Liver (tissue), 9 donors: ENCODE measurements around the gene TTF1. TPM values are rescaled to one million over a fixed set of nuclear protein-coding genes. Genes with fewer than 3 reads are reported as not detected.

Experiments
- DNase-seq: peaks from one replicate; pipeline ENCODE4 v3.0.0-alpha.2; 2017; ENCODE audit warnings: low spot score
- H3K27ac ChIP-seq, 2 donors: one replicate each; pipeline ENCODE4 v1.7.0; 2013; ENCODE audit warnings: inconsistent platforms in 2 of 2, low read length in 2 of 2, control low read depth in 1 of 2, low read depth in 1 of 2, mild to moderate bottlenecking in 1 of 2
- H3K27me3 ChIP-seq, 4 donors: one replicate each; pipeline versions ENCODE4 v1.6.1 to v1.7.0; 2013; ENCODE audit warnings: low read length in 3 of 4, inconsistent platforms in 1 of 4, mild to moderate bottlenecking in 1 of 4, moderate library complexity in 1 of 4; ENCODE audit not compliant: control insufficient read depth in 4 of 4, insufficient read depth in 4 of 4
- H3K36me3 ChIP-seq, 4 donors: one replicate each; pipeline versions ENCODE4 v1.6.1 to v1.7.0; 2013; ENCODE audit warnings: low read length in 3 of 4, mild to moderate bottlenecking in 3 of 4, low read depth in 1 of 4, moderate library complexity in 1 of 4; ENCODE audit not compliant: control insufficient read depth in 4 of 4, insufficient read depth in 3 of 4
- H3K4me1 ChIP-seq, 4 donors: one replicate each; pipeline versions ENCODE4 v1.6.1 to v1.7.0; 2013; ENCODE audit warnings: low read length in 3 of 4, mild to moderate bottlenecking in 3 of 4, moderate library complexity in 1 of 4; ENCODE audit not compliant: control insufficient read depth in 4 of 4, insufficient read depth in 4 of 4
- H3K4me3 ChIP-seq, 3 donors: one replicate each; pipeline versions ENCODE4 v1.6.1 to v1.7.0; 2013; ENCODE audit warnings: low read length in 3 of 3, control low read depth in 1 of 3, low read depth in 1 of 3, mild to moderate bottlenecking in 1 of 3
- H3K9ac ChIP-seq, 2 donors: one replicate each; pipeline ENCODE4 v1.7.0; 2013; ENCODE audit warnings: low read length in 2 of 2, mild to moderate bottlenecking in 2 of 2, moderate library complexity in 2 of 2, control low read depth in 1 of 2, low read depth in 1 of 2
- H3K9me3 ChIP-seq, 4 donors: one replicate each; pipeline versions ENCODE4 v1.6.1 to v1.7.0; 2013; ENCODE audit warnings: low read length in 3 of 4; ENCODE audit not compliant: control insufficient read depth in 4 of 4
- EGR1 ChIP-seq, 2 donors: IDR thresholded peaks; 2 replicates each; pipeline ENCODE4 v1.6.1; 2016 to 2018; ENCODE audit warnings: antibody characterized with exemption in 2 of 2, low read depth in 2 of 2
- FOXA1 ChIP-seq: IDR thresholded peaks from 2 replicates; pipeline ENCODE4 v1.6.1; 2016; ENCODE audit warnings: antibody characterized with exemption
- FOXA2 ChIP-seq: IDR thresholded peaks from 2 replicates; pipeline ENCODE4 v1.6.1; 2016; ENCODE audit warnings: antibody characterized with exemption
- GABPA ChIP-seq, 2 donors: IDR thresholded peaks in 1 of 2; conservative IDR thresholded peaks in 1 of 2; 2 replicates each; pipeline ENCODE4 v1.6.1; 2016; ENCODE audit warnings: antibody characterized with exemption in 2 of 2, mild to moderate bottlenecking in 1 of 2, moderate library complexity in 1 of 2
- HNF4A ChIP-seq, 2 donors: conservative IDR thresholded peaks; 2 replicates each; pipeline ENCODE4 v1.6.1; 2016; ENCODE audit warnings: antibody characterized with exemption in 2 of 2, mild to moderate bottlenecking in 2 of 2
- HNF4G ChIP-seq: IDR thresholded peaks from 2 replicates; pipeline ENCODE4 v1.6.1; 2016; ENCODE audit warnings: antibody characterized with exemption
- JUND ChIP-seq, 2 donors: IDR thresholded peaks; 2 replicates each; pipeline ENCODE4 v1.6.1; 2016; ENCODE audit warnings: antibody characterized with exemption in 2 of 2
- NR2F2 ChIP-seq: IDR thresholded peaks from 2 replicates; pipeline ENCODE4 v1.6.1; 2016; ENCODE audit warnings: antibody characterized with exemption
- RAD21 ChIP-seq, 2 donors: IDR thresholded peaks; 2 replicates each; pipeline ENCODE4 v1.6.1; 2016; ENCODE audit warnings: antibody characterized with exemption in 2 of 2, mild to moderate bottlenecking in 2 of 2
- RXRA ChIP-seq, 2 donors: IDR thresholded peaks; 2 replicates each; pipeline ENCODE4 v1.6.1; 2017 to 2018; ENCODE audit warnings: antibody characterized with exemption in 2 of 2, mild to moderate bottlenecking in 1 of 2
- SP1 ChIP-seq: IDR thresholded peaks from 2 replicates; pipeline ENCODE4 v1.6.1; 2018; ENCODE audit warnings: antibody characterized with exemption, mild to moderate bottlenecking
- TAF1 ChIP-seq: conservative IDR thresholded peaks from 2 replicates; pipeline ENCODE4 v1.6.1; 2016; ENCODE audit warnings: antibody characterized with exemption, mild to moderate bottlenecking
- YY1 ChIP-seq: IDR thresholded peaks from 2 replicates; pipeline ENCODE4 v1.6.1; 2016; ENCODE audit warnings: antibody characterized with exemption, mild to moderate bottlenecking
- WGBS: extraction: QIAGEN DNeasy Blood & Tissue Kit; methylation state at CpG from one replicate; pipeline ENCODE4 v1.1.7; 2013; 5-methylcytosine and 5-hydroxymethylcytosine counted together
- polyA plus RNA-seq, 2 donors: library from polyadenylated mRNA; stranded (reverse) in 1 of 2; unstranded in 1 of 2; fragments of 200-250 nt in 1 of 2; fragments of >200 nt in 1 of 2; fragmentation: Nextera tagmentation in 1 of 2; extraction: Ambion mirVana in 1 of 2; gene quantifications; one replicate each; pipeline versions ENCODE4 v1.2.1 to v1.2.3, GENCODE V29; 2013 to 2015
- total RNA-seq, 2 donors: library from RNA; depleted of rRNA; stranded (reverse); fragments of >200 nt; gene quantifications; one replicate each; pipeline ENCODE4 v1.2.3, GENCODE V29; 2014
- TF ChIP-seq, protein P1 (sequence below): IDR thresholded peaks from 2 replicates; pipeline ENCODE4 v1.6.1; 2016; ENCODE audit warnings: antibody characterized with exemption
- TF ChIP-seq, protein P2 (sequence below): IDR thresholded peaks from 2 replicates; pipeline ENCODE4 v1.6.1; 2016; ENCODE audit warnings: antibody characterized with exemption, mild to moderate bottlenecking
- TF ChIP-seq, protein P3 (sequence below): IDR thresholded peaks from 2 replicates; pipeline ENCODE4 v1.6.1; 2016; ENCODE audit warnings: antibody characterized with exemption
- TF ChIP-seq, protein P4 (sequence below): IDR thresholded peaks from 2 replicates; pipeline ENCODE4 v1.6.1; 2016; ENCODE audit warnings: antibody characterized with exemption
- TF ChIP-seq, protein P5 (sequence below): fragments of 150-350 bp; IDR thresholded peaks from 2 replicates; pipeline ENCODE4 v1.5.1; 2017; ENCODE audit warnings: improper control_type of control experiment, low read depth, low read length; ENCODE audit not compliant: missing input control
- donor health status: healthy.
- donor health status: healthy.
- donor health status: healthy.
- donor health status: healthy.
- donor health status: healthy.

TTF1 gene
- total and polyA plus RNA-seq, 4 donors: 1.9 to 6.1 (median 2.6) TPM

DNA sequence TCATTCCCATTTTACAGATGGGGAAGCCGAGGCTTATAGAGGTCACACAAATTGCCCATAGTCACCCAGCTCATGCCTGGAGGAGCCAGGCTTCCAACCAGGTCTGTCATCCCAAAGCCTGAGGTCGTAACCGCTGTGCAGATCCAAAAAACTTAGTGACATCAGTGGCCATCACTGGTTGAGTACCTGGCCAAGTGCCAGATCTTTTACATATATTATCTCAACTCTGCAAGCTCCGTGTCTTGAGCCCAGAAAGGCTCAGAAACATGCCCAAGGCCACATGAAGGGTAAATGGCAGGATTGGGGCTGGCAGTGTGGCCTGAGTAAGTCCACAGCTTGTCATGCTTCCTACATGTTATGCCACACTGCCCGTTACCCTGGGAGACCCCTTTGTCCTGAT, 16.9 kb upstream of the TTF1 start:
- peaks cover 0 to 3% (median 0%) of the 10 kb centered on the region in 4 donors for H3K9me3 ChIP-seq
- H3K36me3 ChIP-seq: no peaks in the 10 kb centered on the region
- H3K27me3 ChIP-seq: peaks cover 0 to 22% (median 3%) of the 10 kb centered on the region in 4 donors
- no peaks in the 10 kb centered on the region for H3K4me1 ChIP-seq
- H3K4me3 ChIP-seq: no peak overlapping the region
- H3K9ac ChIP-seq: no peak overlapping the region
- DNase-seq: no peak
- H3K27ac ChIP-seq: no peak overlapping the region
- WGBS: 62% methylated on average over 5 of the region's 5 CpGs
- TF ChIP-seq, protein P1, sequence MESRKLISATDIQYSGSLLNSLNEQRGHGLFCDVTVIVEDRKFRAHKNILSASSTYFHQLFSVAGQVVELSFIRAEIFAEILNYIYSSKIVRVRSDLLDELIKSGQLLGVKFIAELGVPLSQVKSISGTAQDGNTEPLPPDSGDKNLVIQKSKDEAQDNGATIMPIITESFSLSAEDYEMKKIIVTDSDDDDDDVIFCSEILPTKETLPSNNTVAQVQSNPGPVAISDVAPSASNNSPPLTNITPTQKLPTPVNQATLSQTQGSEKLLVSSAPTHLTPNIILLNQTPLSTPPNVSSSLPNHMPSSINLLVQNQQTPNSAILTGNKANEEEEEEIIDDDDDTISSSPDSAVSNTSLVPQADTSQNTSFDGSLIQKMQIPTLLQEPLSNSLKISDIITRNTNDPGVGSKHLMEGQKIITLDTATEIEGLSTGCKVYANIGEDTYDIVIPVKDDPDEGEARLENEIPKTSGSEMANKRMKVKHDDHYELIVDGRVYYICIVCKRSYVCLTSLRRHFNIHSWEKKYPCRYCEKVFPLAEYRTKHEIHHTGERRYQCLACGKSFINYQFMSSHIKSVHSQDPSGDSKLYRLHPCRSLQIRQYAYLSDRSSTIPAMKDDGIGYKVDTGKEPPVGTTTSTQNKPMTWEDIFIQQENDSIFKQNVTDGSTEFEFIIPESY: no peak
- no peak for TF ChIP-seq TAF1
- TF ChIP-seq EGR1 (IDR thresholded peaks at IDR 0.05; ENCODE audit: low read depth in 2 of 2): no peak
- TF ChIP-seq GABPA (IDR thresholded peaks at IDR 0.05 in 1 of 2, conservative IDR thresholded peaks at IDR 0.05 in 1 of 2): no peak
- TF ChIP-seq YY1: no peak

DNA sequence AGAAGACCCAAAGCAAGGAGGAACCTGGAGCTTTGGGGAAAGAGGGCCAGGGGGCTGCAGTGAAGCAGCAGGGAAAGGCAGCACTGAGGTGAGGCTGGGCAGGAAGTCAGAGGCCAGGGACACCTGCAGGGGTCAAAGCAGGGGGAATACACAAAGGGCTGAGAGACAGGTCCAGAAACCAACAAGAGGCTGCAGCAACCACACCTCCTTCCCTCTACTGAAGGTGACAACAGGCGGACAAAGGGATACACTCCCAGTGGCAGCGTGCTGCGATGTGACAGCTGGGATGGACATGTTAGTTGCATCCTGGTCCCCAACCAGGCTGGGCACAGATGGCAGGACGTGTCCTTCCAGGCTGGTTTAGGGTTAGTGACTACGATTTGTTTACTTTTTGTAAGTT, 15.9 kb upstream of the TTF1 start:
- Histone ChIP-seq H3K36me3 (no peaks in the 10 kb centered on the region), H3K27me3 (peaks cover 2 to 29% (median 4%) of the 10 kb centered on the region in 4 donors), H3K27ac (no peak overlapping the region), H3K9ac (no peak overlapping the region), H3K4me1 (no peaks in the 10 kb centered on the region), H3K9me3 (peaks cover 0 to 3% (median 0%) of the 10 kb centered on the region in 4 donors), H3K4me3 (no peak overlapping the region)
- WGBS: 32% methylated on average over 5 of the region's 5 CpGs
- TF ChIP-seq RXRA (IDR thresholded peaks at IDR 0.05) (no peak), HNF4G (no peak), RAD21 (IDR thresholded peaks at IDR 0.05) (no peak), FOXA2 (no peak), JUND (IDR thresholded peaks at IDR 0.05) (no peak), EGR1 (IDR thresholded peaks at IDR 0.05; ENCODE audit: low read depth in 2 of 2) (no peak), SP1 (no peak), GABPA (IDR thresholded peaks at IDR 0.05 in 1 of 2, conservative IDR thresholded peaks at IDR 0.05 in 1 of 2) (no peak), NR2F2 (no peak), HNF4A (conservative IDR thresholded peaks at IDR 0.05) (no peak), TAF1 (no peak), FOXA1 (no peak), YY1 (no peak)
- TF ChIP-seq, protein P2, sequence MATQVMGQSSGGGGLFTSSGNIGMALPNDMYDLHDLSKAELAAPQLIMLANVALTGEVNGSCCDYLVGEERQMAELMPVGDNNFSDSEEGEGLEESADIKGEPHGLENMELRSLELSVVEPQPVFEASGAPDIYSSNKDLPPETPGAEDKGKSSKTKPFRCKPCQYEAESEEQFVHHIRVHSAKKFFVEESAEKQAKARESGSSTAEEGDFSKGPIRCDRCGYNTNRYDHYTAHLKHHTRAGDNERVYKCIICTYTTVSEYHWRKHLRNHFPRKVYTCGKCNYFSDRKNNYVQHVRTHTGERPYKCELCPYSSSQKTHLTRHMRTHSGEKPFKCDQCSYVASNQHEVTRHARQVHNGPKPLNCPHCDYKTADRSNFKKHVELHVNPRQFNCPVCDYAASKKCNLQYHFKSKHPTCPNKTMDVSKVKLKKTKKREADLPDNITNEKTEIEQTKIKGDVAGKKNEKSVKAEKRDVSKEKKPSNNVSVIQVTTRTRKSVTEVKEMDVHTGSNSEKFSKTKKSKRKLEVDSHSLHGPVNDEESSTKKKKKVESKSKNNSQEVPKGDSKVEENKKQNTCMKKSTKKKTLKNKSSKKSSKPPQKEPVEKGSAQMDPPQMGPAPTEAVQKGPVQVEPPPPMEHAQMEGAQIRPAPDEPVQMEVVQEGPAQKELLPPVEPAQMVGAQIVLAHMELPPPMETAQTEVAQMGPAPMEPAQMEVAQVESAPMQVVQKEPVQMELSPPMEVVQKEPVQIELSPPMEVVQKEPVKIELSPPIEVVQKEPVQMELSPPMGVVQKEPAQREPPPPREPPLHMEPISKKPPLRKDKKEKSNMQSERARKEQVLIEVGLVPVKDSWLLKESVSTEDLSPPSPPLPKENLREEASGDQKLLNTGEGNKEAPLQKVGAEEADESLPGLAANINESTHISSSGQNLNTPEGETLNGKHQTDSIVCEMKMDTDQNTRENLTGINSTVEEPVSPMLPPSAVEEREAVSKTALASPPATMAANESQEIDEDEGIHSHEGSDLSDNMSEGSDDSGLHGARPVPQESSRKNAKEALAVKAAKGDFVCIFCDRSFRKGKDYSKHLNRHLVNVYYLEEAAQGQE: no peak
- TF ChIP-seq, protein P3, sequence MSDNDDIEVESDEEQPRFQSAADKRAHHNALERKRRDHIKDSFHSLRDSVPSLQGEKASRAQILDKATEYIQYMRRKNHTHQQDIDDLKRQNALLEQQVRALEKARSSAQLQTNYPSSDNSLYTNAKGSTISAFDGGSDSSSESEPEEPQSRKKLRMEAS: no peak
- TF ChIP-seq, protein P4, sequence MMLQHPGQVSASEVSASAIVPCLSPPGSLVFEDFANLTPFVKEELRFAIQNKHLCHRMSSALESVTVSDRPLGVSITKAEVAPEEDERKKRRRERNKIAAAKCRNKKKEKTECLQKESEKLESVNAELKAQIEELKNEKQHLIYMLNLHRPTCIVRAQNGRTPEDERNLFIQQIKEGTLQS: no peak
- TF ChIP-seq, protein P5, sequence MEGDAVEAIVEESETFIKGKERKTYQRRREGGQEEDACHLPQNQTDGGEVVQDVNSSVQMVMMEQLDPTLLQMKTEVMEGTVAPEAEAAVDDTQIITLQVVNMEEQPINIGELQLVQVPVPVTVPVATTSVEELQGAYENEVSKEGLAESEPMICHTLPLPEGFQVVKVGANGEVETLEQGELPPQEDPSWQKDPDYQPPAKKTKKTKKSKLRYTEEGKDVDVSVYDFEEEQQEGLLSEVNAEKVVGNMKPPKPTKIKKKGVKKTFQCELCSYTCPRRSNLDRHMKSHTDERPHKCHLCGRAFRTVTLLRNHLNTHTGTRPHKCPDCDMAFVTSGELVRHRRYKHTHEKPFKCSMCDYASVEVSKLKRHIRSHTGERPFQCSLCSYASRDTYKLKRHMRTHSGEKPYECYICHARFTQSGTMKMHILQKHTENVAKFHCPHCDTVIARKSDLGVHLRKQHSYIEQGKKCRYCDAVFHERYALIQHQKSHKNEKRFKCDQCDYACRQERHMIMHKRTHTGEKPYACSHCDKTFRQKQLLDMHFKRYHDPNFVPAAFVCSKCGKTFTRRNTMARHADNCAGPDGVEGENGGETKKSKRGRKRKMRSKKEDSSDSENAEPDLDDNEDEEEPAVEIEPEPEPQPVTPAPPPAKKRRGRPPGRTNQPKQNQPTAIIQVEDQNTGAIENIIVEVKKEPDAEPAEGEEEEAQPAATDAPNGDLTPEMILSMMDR: no peak
- TF ChIP-seq, protein P1: no peak
- no peak for DNase-seq
